ENCODE data around the gene RNF224. TPM values are rescaled to one million over a fixed set of nuclear protein-coding genes. Genes with fewer than 3 reads are reported as not detected.
A peak's percentile ranks its signal among the peaks of the same experiment; 100 is the strongest.

Gene RNF224
- total and polyA plus RNA-seq, 2 of the 13 experiments (the other 11 are each of a cell fraction or from before 2014, with no cell fraction given): 0.09 TPM; not detected in 1

DNA sequence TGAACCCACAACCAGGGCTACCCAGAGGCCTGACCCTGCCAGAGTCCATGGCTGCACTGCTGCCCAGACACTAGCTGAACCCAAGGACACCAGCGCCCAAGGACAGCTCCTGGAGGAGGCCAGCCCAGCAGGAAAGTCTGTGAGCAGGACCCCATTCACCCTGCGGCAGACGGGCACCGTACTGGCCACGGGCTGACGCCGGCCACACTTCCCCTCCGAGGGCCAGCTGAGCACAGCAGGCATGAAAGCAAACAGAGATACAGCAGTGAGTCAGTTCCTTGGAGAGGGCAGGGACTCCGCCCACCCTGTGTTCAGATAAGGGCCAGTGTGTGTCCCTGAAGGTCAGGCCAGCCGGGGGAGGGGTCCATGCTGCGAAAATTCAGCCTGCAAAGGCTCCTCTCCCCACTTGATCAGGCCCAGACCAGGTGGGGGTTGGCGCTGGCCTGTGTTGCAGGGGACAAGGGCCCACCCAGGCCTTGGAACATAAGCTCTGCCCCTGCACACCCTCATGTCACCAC, 8.5 kb upstream of the RNF224 start (continued):
- TF ChIP-seq ZSCAN25 (CRISPR knock-in tag; IDR thresholded peaks at IDR 0.05) (no peak), TAF1 (CRISPR knock-in tag; IDR thresholded peaks at IDR 0.05) (peak; percentile 56), ZNF703 (CRISPR knock-in tag; IDR thresholded peaks at IDR 0.05; ENCODE audit: borderline replicate concordance) (no peak), ZNF570 (CRISPR knock-in tag; IDR thresholded peaks at IDR 0.05; ENCODE audit: borderline replicate concordance) (no peak), HDAC2 (CRISPR knock-in tag; IDR thresholded peaks at IDR 0.05) (peak; percentile 75), ZNF460 (CRISPR knock-in tag; IDR thresholded peaks at IDR 0.05; ENCODE audit: borderline replicate concordance) (no peak), ZBTB1 (CRISPR knock-in tag; IDR thresholded peaks at IDR 0.05; ENCODE audit: borderline replicate concordance) (no peak), ZBTB14 (CRISPR knock-in tag; IDR thresholded peaks at IDR 0.05) (no peak), ZC3H4 (CRISPR knock-in tag; IDR thresholded peaks at IDR 0.05; ENCODE audit: borderline replicate concordance) (no peak), NPAS2 (CRISPR knock-in tag; IDR thresholded peaks at IDR 0.05; ENCODE audit: borderline replicate concordance) (no peak), KDM1A (CRISPR knock-in tag; IDR thresholded peaks at IDR 0.05) (no peak), AGO1 (IDR thresholded peaks at IDR 0.05; ENCODE audit: low read depth, low read length, poor library complexity, severe bottlenecking) (peak; percentile 30), ZNF879 (CRISPR knock-in tag; IDR thresholded peaks at IDR 0.05) (no peak), ZNF256 (CRISPR knock-in tag; conservative IDR thresholded peaks at IDR 0.05) (no peak), ZNF441 (CRISPR knock-in tag; IDR thresholded peaks at IDR 0.05; ENCODE audit: borderline replicate concordance) (0 out of 2 replicates have a peak, but pooled peaks have one; percentile 28), ZBTB49 (CRISPR knock-in tag; IDR thresholded peaks at IDR 0.05; ENCODE audit: borderline replicate concordance) (no peak), ZNF496 (CRISPR knock-in tag; IDR thresholded peaks at IDR 0.05; ENCODE audit: insufficient replicate concordance) (no peak), GMEB2 (CRISPR knock-in tag; IDR thresholded peaks at IDR 0.05; ENCODE audit: low read depth) (no peak), BCL6 (CRISPR knock-in tag; IDR thresholded peaks at IDR 0.05) (peak; percentile 66), IRF9 (CRISPR knock-in tag; IDR thresholded peaks at IDR 0.05; ENCODE audit: borderline replicate concordance) (no peak)
- TF ChIP-seq, protein P1, sequence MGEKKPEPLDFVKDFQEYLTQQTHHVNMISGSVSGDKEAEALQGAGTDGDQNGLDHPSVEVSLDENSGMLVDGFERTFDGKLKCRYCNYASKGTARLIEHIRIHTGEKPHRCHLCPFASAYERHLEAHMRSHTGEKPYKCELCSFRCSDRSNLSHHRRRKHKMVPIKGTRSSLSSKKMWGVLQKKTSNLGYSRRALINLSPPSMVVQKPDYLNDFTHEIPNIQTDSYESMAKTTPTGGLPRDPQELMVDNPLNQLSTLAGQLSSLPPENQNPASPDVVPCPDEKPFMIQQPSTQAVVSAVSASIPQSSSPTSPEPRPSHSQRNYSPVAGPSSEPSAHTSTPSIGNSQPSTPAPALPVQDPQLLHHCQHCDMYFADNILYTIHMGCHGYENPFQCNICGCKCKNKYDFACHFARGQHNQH (CRISPR knock-in tag; IDR thresholded peaks at IDR 0.05): peak; percentile 54; the same call in 1 of the 2 replicates
- TF ChIP-seq, protein P2, sequence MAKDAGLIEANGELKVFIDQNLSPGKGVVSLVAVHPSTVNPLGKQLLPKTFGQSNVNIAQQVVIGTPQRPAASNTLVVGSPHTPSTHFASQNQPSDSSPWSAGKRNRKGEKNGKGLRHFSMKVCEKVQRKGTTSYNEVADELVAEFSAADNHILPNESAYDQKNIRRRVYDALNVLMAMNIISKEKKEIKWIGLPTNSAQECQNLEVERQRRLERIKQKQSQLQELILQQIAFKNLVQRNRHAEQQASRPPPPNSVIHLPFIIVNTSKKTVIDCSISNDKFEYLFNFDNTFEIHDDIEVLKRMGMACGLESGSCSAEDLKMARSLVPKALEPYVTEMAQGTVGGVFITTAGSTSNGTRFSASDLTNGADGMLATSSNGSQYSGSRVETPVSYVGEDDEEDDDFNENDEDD (CRISPR knock-in tag; IDR thresholded peaks at IDR 0.05; ENCODE audit: borderline replicate concordance): peak; percentile 24; the same call in 1 of the 2 replicates
